Stimulated activated CD4-positive, alpha-beta T cell treated with anti-CD3 and anti-CD28 coated beads, Interleukin-1b, Interleukin-23, amount 100 ng/mL, for 4 hours (primary cell): Measurements from ENCODE around the gene MAPK6.
A peak's percentile ranks its signal among the peaks of the same experiment; 100 is the strongest.
"Not testable (repeated sequence)": the region's sequence is repeated elsewhere in the genome, so short reads cannot be mapped to it uniquely, and the experiment has no call there.

Source experiments
- DNase-seq, 2 donors: peaks; one replicate each; pipeline ENCODE4 v3.0.0-alpha.2; 2020; ENCODE audit warnings: low read depth in 2 of 2

MAPK6 gene

DNA sequence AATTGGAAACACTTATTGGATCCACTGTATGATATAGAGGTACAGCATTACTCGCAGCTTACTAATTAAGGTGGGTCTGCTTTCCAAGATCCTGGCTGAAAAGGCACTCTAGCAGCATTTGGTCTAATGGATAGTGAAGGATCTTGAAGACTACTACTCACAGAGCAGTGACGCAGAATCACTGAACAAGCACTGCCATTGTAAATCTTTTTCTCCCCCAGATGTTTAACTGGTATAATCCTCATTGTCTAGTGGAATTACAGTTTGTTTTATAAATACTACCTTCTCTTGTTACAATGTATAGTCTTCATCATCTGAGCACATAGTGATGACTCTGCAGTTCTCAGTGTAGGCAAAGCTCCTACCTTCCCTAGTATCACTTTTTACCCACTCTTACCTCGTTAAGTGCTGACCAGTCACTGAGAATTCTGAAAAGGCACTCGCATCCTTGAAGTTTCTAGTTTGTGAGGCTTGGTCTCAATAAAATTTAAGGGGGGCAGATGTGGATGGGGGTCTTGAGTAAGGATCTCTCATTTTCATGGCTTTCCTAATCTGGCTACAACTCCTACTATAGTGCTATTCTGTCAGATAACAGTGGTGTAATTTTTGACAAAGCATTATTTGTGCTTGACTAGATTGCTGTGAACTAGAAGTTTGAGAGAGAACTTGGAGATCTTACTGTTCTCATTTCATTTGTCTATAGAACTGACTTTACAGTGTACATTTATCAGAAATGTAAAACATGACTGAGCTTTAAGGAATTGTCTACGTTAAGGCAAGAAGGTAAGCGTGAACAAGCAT is 23.2 kb downstream of the MAPK6 start:
- no peak for DNase-seq

DNA sequence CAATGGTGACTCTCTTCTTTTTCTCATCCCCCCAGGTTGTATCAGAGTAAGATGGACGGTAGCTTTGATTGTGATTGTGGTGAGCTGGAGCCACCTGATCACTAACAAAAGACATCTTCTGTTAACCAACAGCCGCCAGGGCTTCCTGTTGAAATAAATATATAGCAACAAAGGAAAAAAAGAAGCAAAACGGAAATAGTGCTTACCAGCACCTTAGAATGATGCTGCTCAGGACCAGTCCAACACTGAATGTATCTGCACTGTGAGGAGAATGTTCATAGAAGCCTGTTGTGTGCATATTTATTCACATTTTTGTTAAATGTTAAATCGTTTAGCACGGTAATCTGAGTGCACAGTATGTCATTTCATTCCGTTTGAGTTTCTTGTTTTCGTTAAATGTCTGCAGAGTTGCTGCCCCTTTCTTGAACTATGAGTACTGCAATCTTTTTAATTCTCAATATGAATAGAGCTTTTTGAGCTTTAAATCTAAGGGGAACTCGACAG is 26.8 kb downstream of the MAPK6 start:
- DNase-seq, result not testable (repeated sequence)

DNA sequence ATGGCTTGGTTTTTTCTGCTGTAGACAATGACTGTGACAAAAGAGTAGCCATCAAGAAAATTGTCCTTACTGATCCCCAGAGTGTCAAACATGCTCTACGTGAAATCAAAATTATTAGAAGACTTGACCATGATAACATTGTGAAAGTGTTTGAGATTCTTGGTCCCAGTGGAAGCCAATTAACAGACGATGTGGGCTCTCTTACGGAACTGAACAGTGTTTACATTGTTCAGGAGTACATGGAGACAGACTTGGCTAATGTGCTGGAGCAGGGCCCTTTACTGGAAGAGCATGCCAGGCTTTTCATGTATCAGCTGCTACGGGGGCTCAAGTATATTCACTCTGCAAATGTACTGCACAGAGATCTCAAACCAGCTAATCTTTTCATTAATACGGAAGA is 27.5 kb downstream of the MAPK6 start:
- not testable (repeated sequence) for DNase-seq

GRCh38 chr15:52050416-52050815 is 31.4 kb downstream of the MAPK6 start:
- no peak for DNase-seq

DNA sequence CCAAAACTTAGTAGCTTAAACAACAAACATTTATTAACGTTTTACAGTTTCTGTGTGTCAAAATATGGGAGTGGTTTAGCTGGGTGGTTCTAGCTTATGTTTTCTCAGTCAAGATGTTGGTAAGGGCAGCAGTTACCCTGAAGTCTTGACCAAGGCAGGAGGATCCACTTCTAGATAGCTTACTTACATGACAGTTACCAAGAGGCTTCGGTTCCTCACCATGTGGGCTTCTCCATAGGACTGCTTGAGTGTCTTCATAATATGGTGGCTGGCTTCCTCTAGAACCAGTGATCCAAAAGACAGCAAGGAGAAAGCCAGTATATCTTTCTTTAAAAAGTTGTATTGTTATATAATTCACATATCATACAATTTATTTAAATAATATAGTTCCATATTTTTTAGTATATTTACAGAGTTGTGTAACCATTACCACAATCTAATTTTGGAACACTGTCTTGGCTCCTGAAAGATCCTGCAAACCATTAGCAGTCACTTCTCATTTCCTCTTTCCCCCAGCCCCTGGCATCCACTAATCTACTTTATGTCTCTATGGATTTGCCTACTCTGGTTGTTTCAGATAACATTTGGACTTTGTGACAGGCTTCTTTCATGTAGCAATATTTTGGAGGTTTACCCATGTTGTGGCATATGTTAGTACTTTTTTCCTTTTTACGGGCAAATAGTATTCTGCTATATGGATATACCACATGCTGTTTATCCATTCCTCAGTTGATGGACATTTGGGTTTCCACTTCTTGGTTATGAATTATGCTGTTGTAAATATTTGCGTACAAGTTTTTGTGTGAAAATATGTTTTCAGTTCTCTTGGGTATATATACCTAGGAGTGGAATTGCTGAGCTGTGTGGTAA is 33.3 kb downstream of the MAPK6 start:
- no peak for DNase-seq

GRCh38 chr15:52054381-52054780 is 35.4 kb downstream of the MAPK6 start:
- no peak for DNase-seq

- not testable (repeated sequence) for DNase-seq
Observed at GRCh38 chr15:52054858-52055257, 35.8 kb downstream of the MAPK6 start.

GRCh38 chr15:52056001-52056400 is 37.0 kb downstream of the MAPK6 start:
- DNase-seq, result no peak

GRCh38 chr15:52056496-52056895 is 37.5 kb downstream of the MAPK6 start:
- DNase-seq, result no peak

DNA sequence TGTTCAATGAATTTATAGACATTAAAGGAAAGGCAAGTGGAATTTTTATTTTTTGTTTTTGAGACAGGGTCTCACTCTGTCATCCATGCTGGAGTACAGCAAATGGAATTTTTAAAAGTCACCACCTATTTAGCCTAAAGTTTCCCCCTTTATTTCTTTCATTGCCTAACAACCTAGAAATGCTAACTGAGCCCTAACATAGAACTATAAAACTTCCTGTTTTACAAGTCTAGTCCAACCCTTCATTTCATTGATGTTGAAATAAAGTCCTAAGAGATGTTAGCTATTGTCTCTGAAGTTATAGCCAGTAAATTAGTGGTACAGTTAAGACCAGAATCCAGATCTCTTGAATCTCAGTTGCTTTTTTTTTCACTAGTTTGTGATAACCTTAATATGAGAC is 39.0 kb downstream of the MAPK6 start:
- no peak for DNase-seq

DNA sequence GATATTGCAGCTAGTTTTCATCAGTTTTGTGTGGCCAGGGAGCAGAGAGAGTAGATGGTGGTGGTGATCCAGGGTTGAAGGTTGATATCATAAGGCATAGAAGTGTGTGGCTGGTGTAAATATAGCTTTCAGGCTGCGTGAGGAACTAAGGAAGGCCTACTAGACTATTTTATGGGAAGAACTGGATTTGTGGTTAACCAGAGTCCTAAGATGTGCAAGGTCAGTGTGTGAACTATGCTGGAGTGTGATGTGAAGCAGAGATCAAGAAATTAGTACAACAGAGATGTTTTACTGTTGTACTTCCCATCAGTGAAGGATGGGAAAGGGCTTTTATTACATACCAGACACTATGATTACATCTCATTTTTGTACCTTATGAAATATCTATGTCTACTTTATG is 41.5 kb downstream of the MAPK6 start:
- no peak for DNase-seq

DNA sequence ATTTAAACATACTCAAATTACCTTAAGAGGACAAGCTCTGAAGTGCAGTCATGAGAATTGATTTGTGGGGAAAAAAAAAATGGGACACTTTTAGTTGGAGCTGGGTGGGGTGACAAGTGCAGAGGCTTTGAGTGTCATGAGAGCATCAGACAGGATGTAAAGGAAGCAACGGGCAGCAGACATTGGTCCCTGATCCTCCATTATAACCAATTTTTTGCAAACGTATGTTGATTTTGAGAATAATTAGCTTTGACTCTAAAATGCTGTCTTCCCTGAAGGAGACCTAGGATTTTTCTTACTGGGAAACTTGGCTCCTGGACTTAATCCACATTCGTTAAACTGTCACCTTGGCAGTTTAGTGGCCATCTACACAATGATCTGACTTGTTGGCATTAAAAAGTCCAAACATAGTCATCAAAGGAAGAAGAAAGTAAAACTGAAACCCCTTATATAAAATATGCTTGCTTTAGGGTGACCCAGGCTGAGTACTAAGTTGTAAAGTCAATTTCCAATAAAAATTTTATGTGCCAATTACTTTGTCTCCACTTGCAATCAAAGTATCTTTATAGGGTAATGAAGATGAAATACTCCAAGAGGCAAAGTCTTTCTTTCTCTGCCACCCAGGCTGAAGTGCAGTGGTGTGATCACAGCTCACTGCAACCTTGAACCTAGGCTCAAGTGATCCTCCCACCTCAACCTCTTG is 48.0 kb downstream of the MAPK6 start:
- DNase-seq, result no peak

- no peak for DNase-seq
Observed at GRCh38 chr15:52067545-52067926, 48.5 kb downstream of the MAPK6 start.

GRCh38 chr15:52068004-52068615 is 49.1 kb downstream of the MAPK6 start:
- DNase-seq, result no peak

- DNase-seq, result no peak
Observed at GRCh38 chr15:52069559-52069958, 50.5 kb downstream of the MAPK6 start.

DNA sequence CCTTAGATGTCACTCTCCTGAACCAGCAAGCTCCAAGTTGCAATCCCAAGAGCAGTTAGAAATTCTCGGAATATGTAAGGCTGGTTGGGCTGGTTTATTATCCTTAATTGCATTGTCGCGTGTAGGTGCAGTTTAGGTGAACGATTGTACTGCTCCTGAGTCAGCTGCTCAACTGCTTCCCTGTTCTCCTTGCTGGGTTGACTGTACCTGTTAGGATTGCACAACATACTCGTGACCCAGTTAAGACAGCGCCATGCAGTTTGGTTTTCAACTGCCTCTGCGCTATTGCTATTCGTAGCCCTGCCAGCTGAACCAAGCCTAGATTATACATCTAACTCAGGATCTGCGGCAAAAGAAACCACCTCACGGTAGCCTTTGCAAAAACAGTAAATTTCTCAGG is 52.6 kb downstream of the MAPK6 start:
- no peak for DNase-seq

GRCh38 chr15:52076889-52077781 is 58.1 kb downstream of the MAPK6 start:
- no peak for DNase-seq

GRCh38 chr15:52078197-52078875 is 59.3 kb downstream of the MAPK6 start:
- DNase-seq, result no peak

- DNase-seq, result peak; percentile 82 to 85
Observed at GRCh38 chr15:52078876-52079700, 60.1 kb downstream of the MAPK6 start.
